Measurements from ENCODE around the gene CNIH3. TPM values are rescaled to one million over a fixed set of nuclear protein-coding genes. Genes with fewer than 3 reads are reported as not detected.

The CNIH3 gene
- total and polyA plus RNA-seq, 2 donors (not counting 1 experiment from before 2014, with no cell fraction given): 0.72 to 1.8 TPM

DNA sequence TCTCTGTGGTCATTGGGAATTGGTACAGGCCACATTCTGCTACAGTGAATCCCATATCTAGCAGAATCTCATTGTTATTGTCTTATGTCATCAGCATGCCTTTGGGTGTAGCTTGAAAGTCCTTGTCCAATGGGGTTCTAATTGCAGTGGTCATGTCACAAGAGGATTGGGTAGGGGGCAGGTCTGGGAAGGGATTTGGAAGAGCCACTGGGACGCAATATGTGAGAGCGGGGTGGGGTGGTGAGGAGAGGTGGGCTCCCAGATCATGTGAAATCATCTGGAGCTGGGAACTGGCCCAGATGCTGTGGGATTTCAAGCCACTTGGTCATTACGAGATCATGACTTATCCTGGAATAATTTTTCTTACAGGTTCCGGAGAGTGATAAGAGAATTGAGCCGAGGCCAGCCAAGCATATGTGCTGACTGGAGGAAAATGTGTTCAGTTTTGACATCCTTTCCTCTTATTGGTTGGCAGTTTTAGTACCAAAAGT is 16.3 kb downstream of the CNIH3 start:
- Mint-ChIP-seq H3K27ac (no peak overlapping the region), H3K9me3 (ENCODE audit: insufficient read depth) (no peaks in the 10 kb centered on the region), H3K4me3 (no peak overlapping the region), H3K4me1 (no peaks in the 10 kb centered on the region), H3K27me3 (peaks cover 11% of the 10 kb centered on the region)
- Histone ChIP-seq H3K4me2 (replicated peaks; ENCODE audit: low read depth, low read length, poor library complexity, severe bottlenecking) (no peak overlapping the region), H3K36me3 (replicated peaks in 1 of 2; ENCODE audit: control extremely low read depth in 1 of 2, control insufficient read depth in 1 of 2, extremely low read depth in 1 of 2, insufficient read depth in 2 of 2, low read length in 1 of 2) (no peaks in the 10 kb centered on the region), H3K9ac (ENCODE audit: low read length) (no peak overlapping the region), H3K79me2 (ENCODE audit: control insufficient read depth, insufficient read depth, low read length) (no peaks in the 10 kb centered on the region), H3K27me3 (replicated peaks in 1 of 4; ENCODE audit: control extremely low read depth in 1 of 4, control insufficient read depth in 3 of 4, insufficient read depth in 4 of 4, low read length in 3 of 4) (peaks cover 0 to 2% (median 0%) of the 10 kb centered on the region in 4 experiments), H2AFZ (ENCODE audit: insufficient read depth, low read depth, low read length, poor library complexity, severe bottlenecking) (no peak overlapping the region), H3K9me3 (ENCODE audit: control extremely low read depth in 1 of 3, control insufficient read depth in 2 of 3, insufficient read depth in 1 of 3, low read length in 2 of 3) (no peaks in the 10 kb centered on the region), H3K27ac (ENCODE audit: low read length in 2 of 2) (no peak overlapping the region), H4K20me1 (ENCODE audit: control insufficient read depth, insufficient read depth, low read length, poor library complexity, severe bottlenecking) (no peaks in the 10 kb centered on the region), H3K4me1 (ENCODE audit: control insufficient read depth in 2 of 2, insufficient read depth in 2 of 2, low read length in 2 of 2) (no peaks in the 10 kb centered on the region), H3K4me3 (ENCODE audit: control extremely low read depth in 1 of 5, extremely low read depth in 1 of 5, insufficient read depth in 1 of 5, low read depth in 2 of 5, low read length in 4 of 5) (no peak overlapping the region)
- ATAC-seq (ENCODE audit: low read depth) (no peak), DNase-seq (no peak)
- 100% methylated on average over 3 of the region's 5 CpGs for WGBS (ENCODE audit: insufficient coverage)
- no peak for TF ChIP-seq EZH2 (IDR thresholded peaks at IDR 0.05; ENCODE audit: borderline replicate concordance, insufficient read depth, low read depth, low read length, poor library complexity, severe bottlenecking)
- intact Hi-C loops (cut with micrococcal nuclease): no loop called here
- CTCF ChIA-PET: interaction anchor here (3.2 kb wide), 1 partner anchor 12 kb away, joined by 15 read pairs; no protein-coding TSS in a partner anchor
- POLR2A ChIA-PET: no interaction called here

GRCh38 chr1:224632921-224633321 is 16.8 kb downstream of the CNIH3 start:
- ATAC-seq (ENCODE audit: low read depth): no peak

More at GRCh38 chr1:224632921-224633321, 16.8 kb downstream of the CNIH3 start:
- no peak for DNase-seq
- no peak overlapping the region for H3K4me2 ChIP-seq (replicated peaks; ENCODE audit: low read depth, low read length, poor library complexity, severe bottlenecking)
- H2AFZ ChIP-seq (ENCODE audit: insufficient read depth, low read depth, low read length, poor library complexity, severe bottlenecking): no peak overlapping the region
- H3K27ac Mint-ChIP-seq: no peak overlapping the region
- no peaks in the 10 kb centered on the region for H3K36me3 ChIP-seq (replicated peaks in 1 of 2; ENCODE audit: control extremely low read depth in 1 of 2, control insufficient read depth in 1 of 2, extremely low read depth in 1 of 2, insufficient read depth in 2 of 2, low read length in 1 of 2)
- no peak overlapping the region for H3K9ac ChIP-seq (ENCODE audit: low read length)
- H3K4me3 Mint-ChIP-seq: no peak overlapping the region
- H3K4me1 ChIP-seq (ENCODE audit: control insufficient read depth in 2 of 2, insufficient read depth in 2 of 2, low read length in 2 of 2): no peaks in the 10 kb centered on the region
- H3K9me3 ChIP-seq (ENCODE audit: control extremely low read depth in 1 of 3, control insufficient read depth in 2 of 3, insufficient read depth in 1 of 3, low read length in 2 of 3): no peaks in the 10 kb centered on the region
- 95% methylated on average over 7 of the region's 8 CpGs for WGBS (ENCODE audit: insufficient coverage)
- no peaks in the 10 kb centered on the region for H3K79me2 ChIP-seq (ENCODE audit: control insufficient read depth, insufficient read depth, low read length)
- no peak overlapping the region for H3K27ac ChIP-seq (ENCODE audit: low read length in 2 of 2)
- POLR2A ChIA-PET: no interaction called here
- no peak overlapping the region for H3K4me3 ChIP-seq (ENCODE audit: control extremely low read depth in 1 of 5, extremely low read depth in 1 of 5, insufficient read depth in 1 of 5, low read depth in 2 of 5, low read length in 4 of 5)
- peaks cover 11% of the 10 kb centered on the region for H3K27me3 Mint-ChIP-seq
- TF ChIP-seq, protein P1, sequence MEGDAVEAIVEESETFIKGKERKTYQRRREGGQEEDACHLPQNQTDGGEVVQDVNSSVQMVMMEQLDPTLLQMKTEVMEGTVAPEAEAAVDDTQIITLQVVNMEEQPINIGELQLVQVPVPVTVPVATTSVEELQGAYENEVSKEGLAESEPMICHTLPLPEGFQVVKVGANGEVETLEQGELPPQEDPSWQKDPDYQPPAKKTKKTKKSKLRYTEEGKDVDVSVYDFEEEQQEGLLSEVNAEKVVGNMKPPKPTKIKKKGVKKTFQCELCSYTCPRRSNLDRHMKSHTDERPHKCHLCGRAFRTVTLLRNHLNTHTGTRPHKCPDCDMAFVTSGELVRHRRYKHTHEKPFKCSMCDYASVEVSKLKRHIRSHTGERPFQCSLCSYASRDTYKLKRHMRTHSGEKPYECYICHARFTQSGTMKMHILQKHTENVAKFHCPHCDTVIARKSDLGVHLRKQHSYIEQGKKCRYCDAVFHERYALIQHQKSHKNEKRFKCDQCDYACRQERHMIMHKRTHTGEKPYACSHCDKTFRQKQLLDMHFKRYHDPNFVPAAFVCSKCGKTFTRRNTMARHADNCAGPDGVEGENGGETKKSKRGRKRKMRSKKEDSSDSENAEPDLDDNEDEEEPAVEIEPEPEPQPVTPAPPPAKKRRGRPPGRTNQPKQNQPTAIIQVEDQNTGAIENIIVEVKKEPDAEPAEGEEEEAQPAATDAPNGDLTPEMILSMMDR (IDR thresholded peaks at IDR 0.05): no peak
- no peak for TF ChIP-seq EZH2 (IDR thresholded peaks at IDR 0.05; ENCODE audit: borderline replicate concordance, insufficient read depth, low read depth, low read length, poor library complexity, severe bottlenecking)
- no peaks in the 10 kb centered on the region for H3K9me3 Mint-ChIP-seq (ENCODE audit: insufficient read depth)
- H4K20me1 ChIP-seq (ENCODE audit: control insufficient read depth, insufficient read depth, low read length, poor library complexity, severe bottlenecking): no peaks in the 10 kb centered on the region
- intact Hi-C loops (cut with micrococcal nuclease): no loop called here
- H3K27me3 ChIP-seq (replicated peaks in 1 of 4; ENCODE audit: control extremely low read depth in 1 of 4, control insufficient read depth in 3 of 4, insufficient read depth in 4 of 4, low read length in 3 of 4): peaks cover 0 to 2% (median 0%) of the 10 kb centered on the region in 4 experiments
- no peaks in the 10 kb centered on the region for H3K4me1 Mint-ChIP-seq
- CTCF ChIA-PET: interaction anchor here (3.2 kb wide), 1 partner anchor 12 kb away, joined by 15 read pairs; no protein-coding TSS in a partner anchor

All from B cell (primary cell).